Measurements from ENCODE around the gene BTNL2.

The BTNL2 gene

DNA sequence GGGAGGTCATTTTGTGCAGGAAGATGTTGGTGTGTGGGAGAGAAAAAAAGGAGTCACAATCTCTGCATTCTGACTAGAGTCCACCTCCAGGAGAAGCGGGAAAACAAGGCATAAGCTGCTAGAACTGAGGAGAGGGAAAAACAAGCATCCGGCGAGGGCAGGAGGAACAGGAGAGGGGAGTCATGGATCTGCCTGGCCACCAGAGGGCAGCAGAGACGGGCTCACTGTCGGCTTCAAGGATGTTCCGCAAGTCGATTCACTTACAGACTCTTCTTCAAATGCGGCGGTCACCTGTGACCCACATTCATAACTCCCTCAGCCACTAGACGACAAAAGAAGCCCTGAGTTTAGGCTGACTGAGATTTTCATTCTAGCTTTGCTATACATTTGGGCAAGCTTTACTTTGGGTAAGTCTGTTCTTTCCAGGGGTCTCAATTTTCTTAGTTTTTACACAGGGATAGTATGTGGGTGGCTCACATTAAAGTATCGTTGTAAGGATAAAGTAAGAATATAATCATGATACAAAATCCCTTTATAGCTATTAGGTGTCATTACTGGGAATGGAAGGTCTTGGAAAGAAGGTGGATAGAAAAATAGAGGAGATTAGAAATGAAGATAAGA lies 6.6 kb upstream of the BTNL2 start:
- Histone ChIP-seq H3K4me3 (ENCODE audit: low read depth, low read length) (no peak overlapping the region), H3K27me3 (ENCODE audit: insufficient read depth, low read depth, severe bottlenecking) (peaks cover 82% of the 10 kb centered on the region), H3K36me3 (no peaks in the 10 kb centered on the region), H3K9me3 (ENCODE audit: severe bottlenecking) (no peaks in the 10 kb centered on the region), H3K27ac (no peak overlapping the region)
- TF ChIP-seq, protein P1, sequence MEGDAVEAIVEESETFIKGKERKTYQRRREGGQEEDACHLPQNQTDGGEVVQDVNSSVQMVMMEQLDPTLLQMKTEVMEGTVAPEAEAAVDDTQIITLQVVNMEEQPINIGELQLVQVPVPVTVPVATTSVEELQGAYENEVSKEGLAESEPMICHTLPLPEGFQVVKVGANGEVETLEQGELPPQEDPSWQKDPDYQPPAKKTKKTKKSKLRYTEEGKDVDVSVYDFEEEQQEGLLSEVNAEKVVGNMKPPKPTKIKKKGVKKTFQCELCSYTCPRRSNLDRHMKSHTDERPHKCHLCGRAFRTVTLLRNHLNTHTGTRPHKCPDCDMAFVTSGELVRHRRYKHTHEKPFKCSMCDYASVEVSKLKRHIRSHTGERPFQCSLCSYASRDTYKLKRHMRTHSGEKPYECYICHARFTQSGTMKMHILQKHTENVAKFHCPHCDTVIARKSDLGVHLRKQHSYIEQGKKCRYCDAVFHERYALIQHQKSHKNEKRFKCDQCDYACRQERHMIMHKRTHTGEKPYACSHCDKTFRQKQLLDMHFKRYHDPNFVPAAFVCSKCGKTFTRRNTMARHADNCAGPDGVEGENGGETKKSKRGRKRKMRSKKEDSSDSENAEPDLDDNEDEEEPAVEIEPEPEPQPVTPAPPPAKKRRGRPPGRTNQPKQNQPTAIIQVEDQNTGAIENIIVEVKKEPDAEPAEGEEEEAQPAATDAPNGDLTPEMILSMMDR (IDR thresholded peaks at IDR 0.05; ENCODE audit: low read depth, low read length): peak; percentile 100
- peak; percentile 89 for DNase-seq

DNA sequence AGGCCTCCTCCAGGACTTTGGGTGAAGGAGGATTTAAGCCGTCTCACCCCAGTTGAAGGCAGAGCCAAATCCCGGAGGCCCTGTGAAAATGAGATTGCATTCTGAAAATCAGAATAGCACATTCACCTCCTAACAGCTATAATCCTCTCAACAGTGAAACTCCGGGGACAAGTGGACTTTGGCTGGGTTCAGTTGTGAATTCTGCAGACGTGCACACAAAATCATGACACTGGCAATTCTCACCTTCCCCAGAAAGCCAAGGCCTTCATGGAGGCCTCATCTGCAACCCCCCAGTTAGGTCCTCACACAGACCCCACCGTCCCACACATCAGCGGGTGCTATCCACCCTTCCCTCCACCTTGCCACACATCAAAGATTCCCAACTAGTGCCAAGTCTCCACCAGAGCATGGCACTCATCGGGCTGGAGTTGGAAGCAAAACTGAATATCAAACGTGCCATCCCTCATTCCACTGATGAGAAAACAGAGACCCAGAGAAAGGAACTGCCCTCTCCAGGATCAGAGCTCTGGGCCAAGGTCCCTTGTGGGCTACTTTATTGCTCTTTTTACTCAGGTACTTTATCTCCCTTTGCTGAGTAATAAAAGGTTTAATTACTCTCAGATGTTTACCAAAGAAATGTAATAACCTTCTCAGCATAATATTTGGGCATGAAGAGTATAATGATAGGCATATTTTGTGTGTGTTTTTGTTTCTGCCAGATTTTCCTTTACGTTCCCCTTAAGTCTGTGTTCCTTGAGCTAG lies 4.8 kb upstream of the BTNL2 start:
- no peak overlapping the region for H3K27ac ChIP-seq
- no peaks in the 10 kb centered on the region for H3K36me3 ChIP-seq
- no peaks in the 10 kb centered on the region for H3K9me3 ChIP-seq (ENCODE audit: severe bottlenecking)
- peaks cover 89% of the 10 kb centered on the region for H3K27me3 ChIP-seq (ENCODE audit: insufficient read depth, low read depth, severe bottlenecking)
- H3K4me3 ChIP-seq (ENCODE audit: low read depth, low read length): no peak overlapping the region
- DNase-seq: no peak
- TF ChIP-seq, protein P1 (IDR thresholded peaks at IDR 0.05; ENCODE audit: low read depth, low read length): no peak

DNA sequence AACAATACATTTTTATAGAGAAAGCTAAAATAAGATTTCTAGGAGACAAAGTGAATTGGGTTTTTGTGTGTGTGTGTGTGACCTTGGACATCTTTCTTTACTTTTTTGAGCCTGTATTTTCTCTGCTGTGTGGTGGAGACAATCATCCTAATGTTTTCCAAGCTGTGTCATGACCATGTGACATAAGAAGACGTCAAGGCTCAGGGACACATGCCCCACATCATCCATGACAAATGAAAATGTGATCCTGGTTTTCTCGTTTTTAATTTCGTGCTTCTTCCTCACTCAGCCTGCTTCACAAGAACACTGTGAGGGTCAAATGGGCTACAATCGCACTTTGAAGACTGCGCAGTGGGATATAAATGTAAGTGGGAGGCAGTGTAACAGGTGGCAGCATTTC lies 3.9 kb upstream of the BTNL2 start:
- Histone ChIP-seq H3K4me3 (ENCODE audit: low read depth, low read length) (no peak overlapping the region), H3K27ac (no peak overlapping the region), H3K27me3 (ENCODE audit: insufficient read depth, low read depth, severe bottlenecking) (peaks cover 89% of the 10 kb centered on the region), H3K36me3 (no peaks in the 10 kb centered on the region), H3K9me3 (ENCODE audit: severe bottlenecking) (no peaks in the 10 kb centered on the region)
- DNase-seq: no peak
- TF ChIP-seq, protein P1 (IDR thresholded peaks at IDR 0.05; ENCODE audit: low read depth, low read length): no peak

DNA sequence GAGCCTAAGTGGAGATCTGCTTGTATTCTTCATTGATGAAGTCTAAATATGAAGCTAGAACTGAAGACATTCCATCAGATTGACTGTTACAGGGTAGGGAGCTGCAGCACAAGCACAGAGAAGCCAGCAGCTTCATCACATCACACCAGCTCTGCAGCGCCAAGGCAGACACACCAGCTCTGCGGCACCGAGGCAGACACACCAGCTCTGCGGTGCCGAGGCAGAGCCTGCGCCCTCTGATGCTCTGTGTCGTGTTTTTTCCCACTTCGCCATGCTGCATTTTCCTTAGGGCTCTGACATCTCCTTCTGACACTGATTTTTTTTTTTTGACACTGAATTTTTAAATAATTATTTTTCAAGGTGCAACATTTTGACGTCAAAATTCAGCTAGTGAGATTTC lies 784 bp downstream of the BTNL2 start:
- no peak overlapping the region for H3K27ac ChIP-seq
- TF ChIP-seq, protein P1 (IDR thresholded peaks at IDR 0.05; ENCODE audit: low read depth, low read length): no peak
- no peak overlapping the region for H3K4me3 ChIP-seq (ENCODE audit: low read depth, low read length)
- no peak for DNase-seq
- no peaks in the 10 kb centered on the region for H3K9me3 ChIP-seq (ENCODE audit: severe bottlenecking)
- peaks cover 77% of the 10 kb centered on the region for H3K27me3 ChIP-seq (ENCODE audit: insufficient read depth, low read depth, severe bottlenecking)
- no peaks in the 10 kb centered on the region for H3K36me3 ChIP-seq

DNA sequence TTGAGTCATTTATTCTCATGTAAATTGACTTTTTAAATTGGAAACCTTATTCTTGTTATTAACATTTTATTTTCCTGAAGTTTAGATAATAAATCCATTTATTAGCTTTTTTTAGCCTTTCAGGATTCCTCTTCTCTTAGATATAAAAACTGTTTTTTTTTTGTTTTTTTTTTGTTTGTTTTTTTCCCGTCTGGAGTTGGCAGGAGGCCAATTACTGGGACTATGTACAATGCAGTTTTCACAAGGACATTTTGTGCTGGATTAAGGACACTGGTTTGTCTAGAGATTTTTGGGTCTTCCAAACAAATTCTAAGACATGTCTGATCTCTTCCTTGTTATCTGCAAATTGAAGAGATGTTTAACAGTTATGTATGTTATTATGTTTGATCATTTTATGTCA lies 1.3 kb downstream of the BTNL2 start:
- no peak overlapping the region for H3K27ac ChIP-seq
- H3K9me3 ChIP-seq (ENCODE audit: severe bottlenecking): no peaks in the 10 kb centered on the region
- TF ChIP-seq, protein P1 (IDR thresholded peaks at IDR 0.05; ENCODE audit: low read depth, low read length): no peak
- no peak for DNase-seq
- peaks cover 73% of the 10 kb centered on the region for H3K27me3 ChIP-seq (ENCODE audit: insufficient read depth, low read depth, severe bottlenecking)
- H3K4me3 ChIP-seq (ENCODE audit: low read depth, low read length): no peak overlapping the region
- H3K36me3 ChIP-seq: no peaks in the 10 kb centered on the region

All from WERI-Rb-1 (cell line).